Erythroblast (primary cell): ENCODE results near the gene RGL2.

Source experiments
- GATA1 ChIP-seq: IDR thresholded peaks from 2 replicates; pipeline ENCODE4 v1.6.1; 2011; ENCODE audit warnings: low read depth, mild to moderate bottlenecking, control low read depth, low read length, moderate library complexity
- POLR2A ChIP-seq: IDR thresholded peaks from 2 replicates; pipeline ENCODE4 v1.6.1; 2011; ENCODE audit warnings: mild to moderate bottlenecking, low read length

DNA sequence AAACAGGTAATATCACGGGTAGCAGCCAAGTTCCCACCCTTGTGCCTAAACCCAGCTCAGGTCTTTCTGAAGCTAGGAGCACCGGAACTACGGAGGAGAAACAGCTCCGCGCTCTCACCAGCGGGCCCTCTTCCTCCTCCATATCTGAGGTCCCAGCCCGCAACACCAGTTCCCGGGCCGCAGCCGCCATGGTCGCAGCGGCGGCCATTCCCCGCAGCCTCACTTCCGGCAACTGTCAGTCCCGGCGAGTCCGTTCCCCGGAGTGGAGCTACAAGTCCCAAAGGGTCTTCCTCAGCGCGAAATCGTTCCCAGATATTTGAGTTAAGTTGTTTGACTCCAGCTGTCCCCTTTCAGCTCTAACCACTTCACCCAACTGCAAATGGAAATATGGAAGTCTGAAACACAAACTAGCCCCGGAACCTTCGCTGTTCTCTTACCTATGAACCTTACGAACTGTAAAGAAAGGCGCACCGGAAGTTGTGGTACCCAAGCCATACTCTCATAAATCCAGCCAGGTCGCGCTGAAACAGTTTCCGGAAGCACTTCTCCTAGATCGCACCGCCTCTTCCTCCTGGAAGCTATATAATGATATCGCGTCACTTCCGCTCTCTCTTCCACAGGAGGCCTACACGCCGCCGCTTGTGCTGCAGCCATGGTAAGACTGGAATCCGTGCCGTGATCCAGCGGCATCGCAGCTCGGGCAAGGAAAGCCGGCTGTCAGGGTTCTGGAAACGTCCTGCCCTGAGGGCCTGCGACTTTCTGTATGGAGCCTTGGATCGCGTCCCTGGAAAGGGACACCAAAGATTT, 27.1 kb downstream of the RGL2 start, which contains the start of the genes RPS18 and VPS52:
- TF ChIP-seq POLR2A (peak; percentile 98), GATA1 (no peak)
